Measurements from ENCODE around the gene ERICH6B.

The ERICH6B gene

GRCh38 chr13:45510672-45511071, 104.9 kb downstream of the ERICH6B start:
- no peak for DNase-seq (ENCODE audit: low read depth, low spot score)
- peak overlapping the region; percentile 88 for H3K27ac ChIP-seq

- H3K27ac ChIP-seq, result no peak overlapping the region
- no peak for DNase-seq (ENCODE audit: low read depth, low spot score)
Measured at GRCh38 chr13:45508776-45509175, 106.8 kb downstream of the ERICH6B start.

GRCh38 chr13:45506811-45507210, 108.7 kb downstream of the ERICH6B start:
- no peak for DNase-seq (ENCODE audit: low read depth, low spot score)
- H3K27ac ChIP-seq, result no peak overlapping the region

- no peak overlapping the region for H3K27ac ChIP-seq
- no peak for DNase-seq (ENCODE audit: low read depth, low spot score)
Measured at GRCh38 chr13:45503658-45504057, 111.9 kb downstream of the ERICH6B start.

GRCh38 chr13:45501175-45501526, 114.4 kb downstream of the ERICH6B start:
- peak overlapping the region; percentile 84 for H3K27ac ChIP-seq
- DNase-seq (ENCODE audit: low read depth, low spot score), result no peak

- peak overlapping the region; percentile 84 for H3K27ac ChIP-seq
- DNase-seq (ENCODE audit: low read depth, low spot score), result no peak
Measured at GRCh38 chr13:45500492-45501174, 114.9 kb downstream of the ERICH6B start.

GRCh38 chr13:45496942-45497341, 118.6 kb downstream of the ERICH6B start:
- no peak for DNase-seq (ENCODE audit: low read depth, low spot score)
- peak overlapping the region; percentile 51 for H3K27ac ChIP-seq

- H3K27ac ChIP-seq, result no peak overlapping the region
- no peak for DNase-seq (ENCODE audit: low read depth, low spot score)
Measured at GRCh38 chr13:45492538-45492937, 123.0 kb downstream of the ERICH6B start.
